Ramos (cell line): ENCODE results near the gene CRB2.

ENCODE experiments used
- in situ Hi-C: fragments of 300-500 bp; cut with MboI; formaldehyde crosslinking; loops from one replicate; pipeline ENCODE4 v1.14.3; 2022; ENCODE audit warnings: low sequenced_read_pairs; ENCODE audit not compliant: unreplicated experiment

CRB2 gene

GRCh38 chr9:123326662-123327093 is 29.3 kb upstream of the CRB2 start:
- in situ Hi-C loops = loop anchor here (25.0 kb wide), 1 partner anchor 414 kb away; the partner anchor contains the start of genes RC3H2 and ZBTB6

GRCh38 chr9:123327697-123328100 is 28.3 kb upstream of the CRB2 start:
- in situ Hi-C loops = loop anchor here (25.0 kb wide), 1 partner anchor 415 kb away; the partner anchor contains the start of genes RC3H2 and ZBTB6

GRCh38 chr9:123329329-123329955 is 26.6 kb upstream of the CRB2 start:
- in situ Hi-C loops = loop anchor here (25.0 kb wide), 1 partner anchor 417 kb away; the partner anchor contains the start of genes RC3H2 and ZBTB6

GRCh38 chr9:123331346-123332060 is 24.5 kb upstream of the CRB2 start:
- in situ Hi-C loops = loop anchor here (25.0 kb wide), 1 partner anchor 419 kb away; the partner anchor contains the start of genes RC3H2 and ZBTB6

GRCh38 chr9:123333058-123333669 is 22.8 kb upstream of the CRB2 start:
- in situ Hi-C loops = loop anchor here (25.0 kb wide), 1 partner anchor 421 kb away; the partner anchor contains the start of genes RC3H2 and ZBTB6

- in situ Hi-C loops = loop anchor here (25.0 kb wide), 1 partner anchor 422 kb away; the partner anchor contains the start of genes RC3H2 and ZBTB6
Measured at GRCh38 chr9:123334639-123335038, 21.4 kb upstream of the CRB2 start.

GRCh38 chr9:123335193-123335985 is 20.6 kb upstream of the CRB2 start:
- in situ Hi-C loops = loop anchor here (25.0 kb wide), 1 partner anchor 423 kb away; the partner anchor contains the start of genes RC3H2 and ZBTB6

- in situ Hi-C loops = loop anchor here (25.0 kb wide), 1 partner anchor 424 kb away; the partner anchor contains the start of genes RC3H2 and ZBTB6
Measured at GRCh38 chr9:123335986-123336329, 20.0 kb upstream of the CRB2 start.

- in situ Hi-C loops = loop anchor here (25.0 kb wide), 1 partner anchor 424 kb away; the partner anchor contains the start of genes RC3H2 and ZBTB6
Measured at GRCh38 chr9:123336449-123336848, 19.5 kb upstream of the CRB2 start.

GRCh38 chr9:123336959-123337358 is 19.0 kb upstream of the CRB2 start:
- in situ Hi-C loops = loop anchor here (25.0 kb wide), 1 partner anchor 425 kb away; the partner anchor contains the start of genes RC3H2 and ZBTB6

- in situ Hi-C loops = loop anchor here (25.0 kb wide), 1 partner anchor 426 kb away; the partner anchor contains the start of genes RC3H2 and ZBTB6
Measured at GRCh38 chr9:123337971-123338370, 18.0 kb upstream of the CRB2 start.

GRCh38 chr9:123338710-123339665 is 17.0 kb upstream of the CRB2 start:
- in situ Hi-C loops = loop anchor here (25.0 kb wide), 1 partner anchor 427 kb away; the partner anchor contains the start of genes RC3H2 and ZBTB6

- in situ Hi-C loops = loop anchor here (5.0 to 25.0 kb wide), 3 partner anchors 113 to 428 kb away; partner anchors contain the start of genes RC3H2 and ZBTB6
Measured at GRCh38 chr9:123339666-123340510, 16.1 kb upstream of the CRB2 start.

- in situ Hi-C loops = loop anchor here (5.0 to 25.0 kb wide), 3 partner anchors 115 to 430 kb away; partner anchors contain the start of genes RC3H2 and ZBTB6
Measured at GRCh38 chr9:123341816-123342215, 14.2 kb upstream of the CRB2 start.

- in situ Hi-C loops = loop anchor here (5.0 to 25.0 kb wide), 3 partner anchors 115 to 430 kb away; partner anchors contain the start of genes RC3H2 and ZBTB6
Measured at GRCh38 chr9:123342247-123342646, 13.8 kb upstream of the CRB2 start.

GRCh38 chr9:123343443-123344191 is 12.4 kb upstream of the CRB2 start:
- in situ Hi-C loops = loop anchor here (5.0 to 25.0 kb wide), 3 partner anchors 116 to 431 kb away; partner anchors contain the start of genes RC3H2 and ZBTB6
